Stimulated activated effector memory CD8-positive, alpha-beta T cell treated with anti-CD3 and anti-CD28 coated beads, Interleukin-12 subunit alpha, Interleukin-12 subunit beta, amount 100 ng/mL, for 72 hours (primary cell): ENCODE data around the gene UPK1B.
"Not testable (repeated sequence)": the region's sequence is repeated elsewhere in the genome, so short reads cannot be mapped to it uniquely, and the experiment has no call there.

Experiments
- ATAC-seq: fragments of 150-1000 bp; cut with Tn5 transposase; 2 replicates; pipeline ENCODE4 v1.10.0; 2021
- DNase-seq, 2 donors: peaks; one replicate each; pipeline ENCODE4 v3.0.0; 2021 to 2022; ENCODE audit warnings: low spot score in 2 of 2
- H3K27ac Mint-ChIP-seq: one replicate; pipeline ENCODE4 v1.8.0; 2022; ENCODE audit warnings: mild to moderate bottlenecking, mixed read lengths
- H3K36me3 Mint-ChIP-seq: one replicate; pipeline ENCODE4 v1.8.0; 2022; ENCODE audit warnings: mild to moderate bottlenecking, mixed read lengths
- H3K4me1 Mint-ChIP-seq: one replicate; pipeline ENCODE4 v1.8.0; 2022; ENCODE audit warnings: mixed read lengths
- H3K4me3 Mint-ChIP-seq: one replicate; pipeline ENCODE4 v1.8.0; 2022; ENCODE audit warnings: mild to moderate bottlenecking, mixed read lengths
- H3K9me3 Mint-ChIP-seq: one replicate; pipeline ENCODE4 v1.8.0; 2022; ENCODE audit warnings: mixed read lengths

The UPK1B gene

GRCh38 chr3:119173325-119173724 lies at the start of gene UPK1B:
UPK1B (plus strand) TSS chr3:119173598; CDS start chr3:119186742, 13,144 bp downstream.
- H3K27ac Mint-ChIP-seq, result no peak within 1 kb of the TSS
- DNase-seq (no peak), ATAC-seq (peak; percentile 8)
- peaks cover 4% of the 10 kb centered on the region for H3K36me3 Mint-ChIP-seq
- peaks cover 13% of the 10 kb centered on the region for H3K4me1 Mint-ChIP-seq
- H3K9me3 Mint-ChIP-seq, result no peaks in the 10 kb centered on the region
- no peak within 1 kb of the TSS for H3K4me3 Mint-ChIP-seq

- H3K4me3 Mint-ChIP-seq, result no peak overlapping the region
- H3K27ac Mint-ChIP-seq, result no peak overlapping the region
- DNase-seq (no peak), ATAC-seq (no peak)
- no peaks in the 10 kb centered on the region for H3K4me1 Mint-ChIP-seq
- no peaks in the 10 kb centered on the region for H3K36me3 Mint-ChIP-seq
- H3K9me3 Mint-ChIP-seq, result no peaks in the 10 kb centered on the region
Measured at GRCh38 chr3:119125342-119125741, 48.1 kb upstream of the UPK1B start.

- H3K9me3 Mint-ChIP-seq, result no peaks in the 10 kb centered on the region
- DNase-seq (no peak), ATAC-seq (no peak)
- no peak overlapping the region for H3K4me3 Mint-ChIP-seq
- H3K27ac Mint-ChIP-seq, result no peak overlapping the region
- no peaks in the 10 kb centered on the region for H3K4me1 Mint-ChIP-seq
- H3K36me3 Mint-ChIP-seq, result no peaks in the 10 kb centered on the region
Measured at GRCh38 chr3:119125742-119126504, 47.5 kb upstream of the UPK1B start.

GRCh38 chr3:119130291-119130690 lies 43.1 kb upstream of the UPK1B start:
- H3K4me1 Mint-ChIP-seq, ATAC-seq, DNase-seq, H3K9me3 Mint-ChIP-seq, H3K36me3 Mint-ChIP-seq, H3K4me3 Mint-ChIP-seq, H3K27ac Mint-ChIP-seq: not testable (repeated sequence)

GRCh38 chr3:119132291-119132690 lies 41.1 kb upstream of the UPK1B start:
- H3K9me3 Mint-ChIP-seq, H3K36me3 Mint-ChIP-seq, H3K4me1 Mint-ChIP-seq, DNase-seq, H3K4me3 Mint-ChIP-seq, ATAC-seq, H3K27ac Mint-ChIP-seq: not testable (repeated sequence)

- ATAC-seq, H3K4me3 Mint-ChIP-seq, H3K4me1 Mint-ChIP-seq, H3K36me3 Mint-ChIP-seq, H3K27ac Mint-ChIP-seq, H3K9me3 Mint-ChIP-seq, DNase-seq: not testable (repeated sequence)
Measured at GRCh38 chr3:119139360-119139759, 34.0 kb upstream of the UPK1B start.

GRCh38 chr3:119140466-119140865 lies 32.9 kb upstream of the UPK1B start:
- DNase-seq, result no peak
- Mint-ChIP-seq H3K4me3 (no peak overlapping the region), H3K27ac (no peak overlapping the region), H3K4me1 (no peaks in the 10 kb centered on the region), H3K9me3 (no peaks in the 10 kb centered on the region), H3K36me3 (no peaks in the 10 kb centered on the region)
- ATAC-seq, result no peak

- DNase-seq (no peak), ATAC-seq (no peak)
- Mint-ChIP-seq H3K36me3 (no peaks in the 10 kb centered on the region), H3K4me3 (no peak overlapping the region), H3K27ac (no peak overlapping the region), H3K4me1 (peaks cover 7% of the 10 kb centered on the region), H3K9me3 (no peaks in the 10 kb centered on the region)
Measured at GRCh38 chr3:119145128-119145499, 28.3 kb upstream of the UPK1B start.

- no peaks in the 10 kb centered on the region for H3K36me3 Mint-ChIP-seq
- no peak within 1 kb of the TSS for H3K27ac Mint-ChIP-seq
- DNase-seq (no peak), ATAC-seq (peak; percentile 40)
- H3K4me1 Mint-ChIP-seq, result peaks cover 7% of the 10 kb centered on the region
- no peak within 1 kb of the TSS for H3K4me3 Mint-ChIP-seq
- no peaks in the 10 kb centered on the region for H3K9me3 Mint-ChIP-seq
Measured at GRCh38 chr3:119145500-119146167, 27.8 kb upstream of the UPK1B start, which contains the start of gene TEX55. TEX55 (plus strand) TSS chr3:119146165; CDS start chr3:119146190, 25 bp downstream.

- no peak for DNase-seq
- Mint-ChIP-seq H3K4me3 (no peak overlapping the region), H3K9me3 (no peaks in the 10 kb centered on the region), H3K36me3 (no peaks in the 10 kb centered on the region), H3K27ac (no peak overlapping the region), H3K4me1 (peaks cover 7% of the 10 kb centered on the region)
- no peak for ATAC-seq
Measured at GRCh38 chr3:119146578-119147375, 26.6 kb upstream of the UPK1B start.

- H3K9me3 Mint-ChIP-seq, result no peaks in the 10 kb centered on the region
- DNase-seq (no peak), ATAC-seq (no peak)
- no peak overlapping the region for H3K4me3 Mint-ChIP-seq
- no peaks in the 10 kb centered on the region for H3K36me3 Mint-ChIP-seq
- no peak overlapping the region for H3K27ac Mint-ChIP-seq
- peaks cover 7% of the 10 kb centered on the region for H3K4me1 Mint-ChIP-seq
Measured at GRCh38 chr3:119147494-119147893, 25.9 kb upstream of the UPK1B start.

- H3K4me3 Mint-ChIP-seq, result no peak overlapping the region
- ATAC-seq, result peak; percentile 43
- no peak overlapping the region for H3K27ac Mint-ChIP-seq
- no peaks in the 10 kb centered on the region for H3K36me3 Mint-ChIP-seq
- H3K4me1 Mint-ChIP-seq, result peaks cover 7% of the 10 kb centered on the region
- H3K9me3 Mint-ChIP-seq, result peaks cover 5% of the 10 kb centered on the region
- no peak for DNase-seq
Measured at GRCh38 chr3:119148493-119149180, 24.8 kb upstream of the UPK1B start.

GRCh38 chr3:119149484-119149883 lies 23.9 kb upstream of the UPK1B start:
- no peak for DNase-seq
- H3K27ac Mint-ChIP-seq, result peak overlapping the region; percentile 61

GRCh38 chr3:119156868-119157267 lies 16.5 kb upstream of the UPK1B start:
- Mint-ChIP-seq H3K27ac (no peak overlapping the region), H3K4me3 (no peak overlapping the region), H3K9me3 (peaks cover 11% of the 10 kb centered on the region), H3K4me1 (no peaks in the 10 kb centered on the region), H3K36me3 (no peaks in the 10 kb centered on the region)
- no peak for DNase-seq
- ATAC-seq, result no peak

More at GRCh38 chr3:119149484-119149883, 23.9 kb upstream of the UPK1B start:
- Mint-ChIP-seq H3K9me3 (peaks cover 9% of the 10 kb centered on the region), H3K36me3 (no peaks in the 10 kb centered on the region), H3K4me3 (no peak overlapping the region), H3K4me1 (peaks cover 7% of the 10 kb centered on the region)
- ATAC-seq, result peak; percentile 86

GRCh38 chr3:119157971-119158370 lies 15.4 kb upstream of the UPK1B start:
- no peak overlapping the region for H3K27ac Mint-ChIP-seq
- H3K9me3 Mint-ChIP-seq, result peaks cover 11% of the 10 kb centered on the region
- DNase-seq, result no peak
- no peaks in the 10 kb centered on the region for H3K36me3 Mint-ChIP-seq
- H3K4me3 Mint-ChIP-seq, result no peak overlapping the region
- no peaks in the 10 kb centered on the region for H3K4me1 Mint-ChIP-seq
- ATAC-seq, result no peak
